GM23338 (cell line): ENCODE results near the gene RNF150. TPM values are rescaled to one million over a fixed set of nuclear protein-coding genes. Genes with fewer than 3 reads are reported as not detected.

Experiments
- ATAC-seq: fragments of 200-7000 bp; cut with Tn5 transposase; 3 replicates; pipeline ENCODE4 v1.9.1; 2020
- DNase-seq: peaks from one replicate; pipeline ENCODE4 v3.0.0-alpha.2; 2015; ENCODE audit warnings: low spot score
- H2AFZ ChIP-seq: fragments of 200-600 bp; sonication (generic); 2 replicates; pipeline ENCODE4 v1.8.0; 2016; ENCODE audit warnings: antibody characterized with exemption, mild to moderate bottlenecking, moderate library complexity
- H3F3A ChIP-seq: fragments of 200-600 bp; sonication (generic); replicated peaks from 2 replicates; pipeline ENCODE4 v1.8.0; 2017; ENCODE audit warnings: antibody characterized with exemption, mixed run types, low read depth
- H3K27ac ChIP-seq: fragments of 200-600 bp; sonication (generic); 2 replicates; pipeline ENCODE4 v1.6.1; 2016; ENCODE audit warnings: low read depth
- H3K27me3 ChIP-seq: fragments of 200-600 bp; sonication (generic); 2 replicates; pipeline ENCODE4 v1.8.0; 2016; ENCODE audit warnings: mild to moderate bottlenecking, mixed run types, moderate library complexity; ENCODE audit not compliant: insufficient read depth
- H3K36me3 ChIP-seq: fragments of 200-600 bp; sonication (generic); 2 replicates; pipeline ENCODE4 v1.8.0; 2016; ENCODE audit warnings: mild to moderate bottlenecking; ENCODE audit not compliant: insufficient read depth
- H3K4me1 ChIP-seq: fragments of 200-600 bp; sonication (generic); 2 replicates; pipeline ENCODE4 v1.8.0; 2016; ENCODE audit warnings: mild to moderate bottlenecking, moderate library complexity; ENCODE audit not compliant: insufficient read depth
- H3K4me2 ChIP-seq: fragments of 200-600 bp; sonication (generic); 2 replicates; pipeline ENCODE4 v1.7.1; 2017; ENCODE audit warnings: mixed run types
- H3K4me3 ChIP-seq: fragments of 200-600 bp; sonication (generic); 2 replicates; pipeline ENCODE4 v1.6.1; 2016; ENCODE audit warnings: mixed run types
- H3K79me2 ChIP-seq: fragments of 200-600 bp; sonication (generic); replicated peaks from 2 replicates; pipeline ENCODE4 v1.8.0; 2017; ENCODE audit warnings: mild to moderate bottlenecking; ENCODE audit not compliant: insufficient read depth
- H3K9me2 ChIP-seq: fragments of 200-600 bp; sonication (generic); 2 replicates; pipeline ENCODE4 v1.8.0; 2017; ENCODE audit not compliant: insufficient read depth
- H4K20me1 ChIP-seq: fragments of 200-600 bp; sonication (generic); replicated peaks from 2 replicates; pipeline ENCODE4 v1.8.0; 2017; ENCODE audit warnings: mild to moderate bottlenecking; ENCODE audit not compliant: insufficient read depth
- H3K27ac Mint-ChIP-seq: 2 replicates; pipeline ENCODE4 v1.8.0; 2020; ENCODE audit warnings: inconsistent platforms, mild to moderate bottlenecking, moderate library complexity, mixed read lengths
- H3K27me3 Mint-ChIP-seq: 3 replicates; pipeline ENCODE4 v1.8.0; 2022; ENCODE audit warnings: low read depth, mild to moderate bottlenecking, moderate library complexity, mixed read lengths, inconsistent platforms; ENCODE audit not compliant: insufficient read depth, poor library complexity
- H3K36me3 Mint-ChIP-seq: 3 replicates; pipeline ENCODE4 v1.8.0; 2021; ENCODE audit warnings: low read depth, mild to moderate bottlenecking, inconsistent platforms, moderate library complexity, mixed read lengths
- H3K4me1 Mint-ChIP-seq: 3 replicates; pipeline ENCODE4 v1.8.0; 2020; ENCODE audit warnings: mild to moderate bottlenecking, inconsistent platforms, mixed read lengths
- H3K4me3 Mint-ChIP-seq: 3 replicates; pipeline ENCODE4 v1.8.0; 2021; ENCODE audit warnings: moderate library complexity, mild to moderate bottlenecking, inconsistent platforms, mixed read lengths
- H3K9me3 Mint-ChIP-seq: 3 replicates; pipeline ENCODE4 v1.8.0; 2020; ENCODE audit warnings: moderate library complexity, mild to moderate bottlenecking, inconsistent platforms, mixed read lengths
- CREB1 ChIP-seq: fragments of 250-450 bp; sonication (Bioruptor Pico); IDR thresholded peaks from 2 replicates; pipeline ENCODE4 v1.5.0; 2020; ENCODE audit warnings: low read depth, mild to moderate bottlenecking, moderate library complexity
- EZH2 ChIP-seq: fragments of 200-600 bp; sonication (generic); IDR thresholded peaks from one replicate; pipeline ENCODE4 v1.8.0; 2017; ENCODE audit warnings: antibody characterized with exemption, mild to moderate bottlenecking, low read depth; ENCODE audit not compliant: unreplicated experiment
- EZH2phosphoT487 ChIP-seq: fragments of 200-600 bp; sonication (generic); IDR thresholded peaks from one replicate; pipeline ENCODE4 v1.8.1; 2018; ENCODE audit warnings: antibody characterized with exemption; ENCODE audit not compliant: unreplicated experiment
- JUNB ChIP-seq: IDR thresholded peaks from one replicate; pipeline ENCODE4 v1.6.1; 2016; ENCODE audit warnings: antibody characterized with exemption; ENCODE audit not compliant: unreplicated experiment
- REST ChIP-seq: IDR thresholded peaks from one replicate; pipeline ENCODE4 v1.6.1; 2018; ENCODE audit warnings: antibody characterized with exemption; ENCODE audit not compliant: unreplicated experiment
- ZNF462 ChIP-seq: fragments of 250-450 bp; sonication (Bioruptor Pico); IDR thresholded peaks from 2 replicates; pipeline ENCODE4 v1.5.0; 2020; ENCODE audit warnings: mild to moderate bottlenecking, moderate library complexity
- polyA plus RNA-seq: library from polyadenylated mRNA; unstranded; fragments of >200 nt; fragmentation: Nextera tagmentation; extraction: Ambion mirVana; gene quantifications from 2 replicates; pipeline ENCODE4 v1.2.1, GENCODE V29; 2016
- total RNA-seq: library from RNA; depleted of rRNA; stranded (reverse); fragments of >200 nt; shearing (Covaris generic); gene quantifications from 2 replicates; pipeline ENCODE4 v1.2.3, GENCODE V29; 2014

RNF150 gene
- total and polyA plus RNA-seq, 2 experiments from 2014 or later = 1.3 to 6.1 TPM

- H3K27me3 Mint-ChIP-seq = no peaks in the 10 kb centered on the region
- no peaks in the 10 kb centered on the region for H3K4me1 Mint-ChIP-seq
- H3K36me3 ChIP-seq = no peaks in the 10 kb centered on the region
- no peaks in the 10 kb centered on the region for H3K9me3 Mint-ChIP-seq
- DNase-seq = no peak
- no peaks in the 10 kb centered on the region for H3K9me2 ChIP-seq
- no peaks in the 10 kb centered on the region; the same call in 1 of the 2 replicates for H3K4me1 ChIP-seq
- TF ChIP-seq CREB1 (CRISPR knock-in tag) = no peak
- TF ChIP-seq REST = no peak
- TF ChIP-seq ZNF462 (CRISPR knock-in tag) = no peak
- no peak for TF ChIP-seq EZH2
- no peak for TF ChIP-seq EZH2phosphoT487
- TF ChIP-seq JUNB = no peak
- H3K4me3 Mint-ChIP-seq = no peak overlapping the region
- H3K79me2 ChIP-seq = no peaks in the 10 kb centered on the region
- H4K20me1 ChIP-seq = no peaks in the 10 kb centered on the region
- H3K27ac ChIP-seq = no peak overlapping the region
- no peaks in the 10 kb centered on the region for H3K36me3 Mint-ChIP-seq
- no peak overlapping the region for H3K4me3 ChIP-seq
- H2AFZ ChIP-seq = no peak overlapping the region
- ATAC-seq = no peak
- no peak overlapping the region for H3K27ac Mint-ChIP-seq
- no peaks in the 10 kb centered on the region for H3K27me3 ChIP-seq
- H3K4me2 ChIP-seq = no peak overlapping the region
- H3F3A ChIP-seq = no peaks in the 10 kb centered on the region
Measured at GRCh38 chr4:140945106-140945505, 188.2 kb downstream of the RNF150 start.
